GM12891 (cell line): Measurements from ENCODE around the gene ZNF850.

ENCODE experiments used
- POLR2A ChIP-seq: IDR thresholded peaks from 2 replicates; pipeline ENCODE4 v1.6.1; 2011; ENCODE audit warnings: low read depth, low read length, control low read depth
- POLR2AphosphoS5 ChIP-seq: IDR thresholded peaks from 2 replicates; pipeline ENCODE4 v1.6.1; 2011; ENCODE audit warnings: low read depth, low read length, control low read depth

DNA sequence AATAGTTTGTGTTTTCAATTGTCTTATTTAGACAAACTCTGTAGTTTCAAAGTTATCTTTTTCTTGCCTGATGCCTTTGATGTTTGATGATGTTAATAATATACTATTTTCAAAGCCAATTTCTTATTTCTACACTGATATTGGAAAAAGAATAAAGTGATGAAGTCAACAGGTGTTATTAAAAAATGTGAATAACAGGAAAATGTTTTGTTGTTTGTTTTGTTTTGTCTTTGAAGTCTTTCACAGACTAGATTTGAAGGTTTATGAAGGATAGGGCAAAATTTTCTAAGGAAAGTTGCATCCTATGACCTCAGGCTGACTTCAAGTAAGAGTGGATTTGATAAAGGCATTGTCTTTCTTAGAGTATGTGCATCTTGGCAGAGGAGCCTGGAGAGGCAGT lies 34.4 kb upstream of the ZNF850 start:
- TF ChIP-seq POLR2AphosphoS5 (no peak), POLR2A (no peak)
